ENCODE results near the gene PKIB. TPM values are rescaled to one million over a fixed set of nuclear protein-coding genes. Genes with fewer than 3 reads are reported as not detected.

PKIB gene
- total RNA-seq, 1 donor from 2014 or later = 202 TPM

GRCh38 chr6:122751326-122751725 lies 141.1 kb downstream of the PKIB start:
- Mint-ChIP-seq H3K27me3 (ENCODE audit: insufficient read depth, low read depth) (peaks cover 6% of the 10 kb centered on the region), H3K27ac (no peak overlapping the region), H3K9me3 (peaks cover 18% of the 10 kb centered on the region), H3K4me1 (peaks cover 25% of the 10 kb centered on the region), H3K4me3 (no peak overlapping the region), H3K36me3 (peaks cover 4% of the 10 kb centered on the region)
- peak overlapping the region; percentile 45 for H2AFZ ChIP-seq (replicated peaks)
- no peaks in the 10 kb centered on the region for H3K36me3 ChIP-seq
- no peak overlapping the region for H3K4me3 ChIP-seq
- H3F3A ChIP-seq (ENCODE audit: low read depth) = peaks cover 8% of the 10 kb centered on the region
- H3K27me3 ChIP-seq = no peaks in the 10 kb centered on the region
- no peaks in the 10 kb centered on the region for H3K79me2 ChIP-seq (ENCODE audit: low read depth)
- no peaks in the 10 kb centered on the region for H3K9me3 ChIP-seq (ENCODE audit: low read depth)
- DNase-seq (ENCODE audit: low spot score) = no peak
- H3K4me2 ChIP-seq = no peak overlapping the region
- no peak overlapping the region for H3K27ac ChIP-seq
- no peaks in the 10 kb centered on the region for H4K20me1 ChIP-seq (ENCODE audit: low read depth)
- TF ChIP-seq EZH2phosphoT487 (IDR thresholded peaks at IDR 0.05) (no peak), EZH2 (IDR thresholded peaks at IDR 0.05) (no peak), CTCF (IDR thresholded peaks at IDR 0.05) (no peak)
- no peak overlapping the region for H3K9ac ChIP-seq
- H3K4me1 ChIP-seq = peaks cover 32% of the 10 kb centered on the region

GRCh38 chr6:122752459-122752858 lies 142.3 kb downstream of the PKIB start:
- Histone ChIP-seq H2AFZ (replicated peaks) (no peak overlapping the region), H3K9me3 (ENCODE audit: low read depth) (no peaks in the 10 kb centered on the region), H3K9ac (no peak overlapping the region), H4K20me1 (ENCODE audit: low read depth) (no peaks in the 10 kb centered on the region), H3K4me3 (no peak overlapping the region), H3K27me3 (no peaks in the 10 kb centered on the region), H3K27ac (no peak overlapping the region), H3F3A (ENCODE audit: low read depth) (peaks cover 8% of the 10 kb centered on the region), H3K79me2 (ENCODE audit: low read depth) (no peaks in the 10 kb centered on the region), H3K4me1 (peaks cover 32% of the 10 kb centered on the region), H3K4me2 (peak overlapping the region; percentile 19), H3K36me3 (no peaks in the 10 kb centered on the region)
- no peak for DNase-seq (ENCODE audit: low spot score)
- Mint-ChIP-seq H3K27ac (peak overlapping the region; percentile 6), H3K9me3 (peaks cover 15% of the 10 kb centered on the region), H3K36me3 (peaks cover 4% of the 10 kb centered on the region), H3K27me3 (ENCODE audit: insufficient read depth, low read depth) (peaks cover 6% of the 10 kb centered on the region), H3K4me1 (peaks cover 25% of the 10 kb centered on the region), H3K4me3 (no peak overlapping the region)
- TF ChIP-seq EZH2phosphoT487 (IDR thresholded peaks at IDR 0.05) (no peak), CTCF (IDR thresholded peaks at IDR 0.05) (no peak), EZH2 (IDR thresholded peaks at IDR 0.05) (no peak)

- DNase-seq (ENCODE audit: low spot score) = peak; percentile 35
- Histone ChIP-seq H3K4me3 (no peak overlapping the region), H3K4me2 (peak overlapping the region; percentile 19), H3K9me3 (ENCODE audit: low read depth) (no peaks in the 10 kb centered on the region), H3K4me1 (peaks cover 32% of the 10 kb centered on the region), H4K20me1 (ENCODE audit: low read depth) (no peaks in the 10 kb centered on the region), H3K36me3 (no peaks in the 10 kb centered on the region), H3K27ac (no peak overlapping the region), H3K27me3 (no peaks in the 10 kb centered on the region), H2AFZ (replicated peaks) (no peak overlapping the region), H3K9ac (no peak overlapping the region), H3F3A (ENCODE audit: low read depth) (peaks cover 8% of the 10 kb centered on the region), H3K79me2 (ENCODE audit: low read depth) (no peaks in the 10 kb centered on the region)
- Mint-ChIP-seq H3K27me3 (ENCODE audit: insufficient read depth, low read depth) (peaks cover 6% of the 10 kb centered on the region), H3K4me3 (no peak overlapping the region), H3K4me1 (peaks cover 25% of the 10 kb centered on the region), H3K36me3 (peaks cover 4% of the 10 kb centered on the region), H3K9me3 (peaks cover 8% of the 10 kb centered on the region), H3K27ac (peak overlapping the region; percentile 88)
- no peak for TF ChIP-seq EZH2phosphoT487 (IDR thresholded peaks at IDR 0.05)
- TF ChIP-seq EZH2 (IDR thresholded peaks at IDR 0.05) = no peak
- no peak for TF ChIP-seq CTCF (IDR thresholded peaks at IDR 0.05)
Observed at GRCh38 chr6:122753000-122753687, 142.9 kb downstream of the PKIB start.

All from neural progenitor cell (in vitro differentiated cells).